Fibroblast of lung (primary cell): ENCODE measurements around the gene SPATA4. TPM values are rescaled to one million over a fixed set of nuclear protein-coding genes. Genes with fewer than 3 reads are reported as not detected.

Experiments
- DNase-seq, 2 donors: peaks; one replicate each; pipeline versions ENCODE4 v3.0.0 to v3.0.0-alpha.2; 2010; ENCODE audit warnings: low read depth in 2 of 2
- H2AFZ ChIP-seq: 2 replicates; pipeline ENCODE4 v1.5.1; 2012; ENCODE audit warnings: low read length, control low read depth, inconsistent platforms
- H3K27ac ChIP-seq: 2 replicates; pipeline ENCODE4 v1.5.1; 2011; ENCODE audit warnings: low read length, control low read depth; ENCODE audit not compliant: insufficient read depth
- H3K27me3 ChIP-seq: 2 replicates; pipeline ENCODE4 v1.5.1; 2011; ENCODE audit warnings: mild to moderate bottlenecking, low read length; ENCODE audit not compliant: control insufficient read depth, insufficient read depth
- H3K36me3 ChIP-seq: 2 replicates; pipeline ENCODE4 v1.5.1; 2011; ENCODE audit warnings: low read length; ENCODE audit not compliant: control insufficient read depth, insufficient read depth
- H3K4me1 ChIP-seq: 2 replicates; pipeline ENCODE4 v1.5.1; 2011; ENCODE audit warnings: low read length; ENCODE audit not compliant: control insufficient read depth, insufficient read depth; ENCODE audit errors: extremely low read depth
- H3K4me2 ChIP-seq: 2 replicates; pipeline ENCODE4 v1.5.1; 2011; ENCODE audit warnings: low read length, control low read depth; ENCODE audit not compliant: insufficient read depth; ENCODE audit errors: extremely low read depth
- H3K4me3 ChIP-seq, 4 experiments: fragments of 200-600 bp in 1 of 4; sonication (generic) in 1 of 4; replicated peaks in 1 of 4; 2 replicates each; pipeline ENCODE4 v1.5.1; 2011 to 2016; ENCODE audit warnings: low read length in 4 of 4, low read depth in 3 of 4, mild to moderate bottlenecking in 3 of 4, control low read depth in 2 of 4, inconsistent platforms in 1 of 4, mixed read lengths in 1 of 4; ENCODE audit not compliant: insufficient read depth in 1 of 4; ENCODE audit errors: control extremely low read depth in 1 of 4
- H3K79me2 ChIP-seq: 2 replicates; pipeline ENCODE4 v1.5.1; 2012; ENCODE audit warnings: mild to moderate bottlenecking, low read length, inconsistent platforms; ENCODE audit not compliant: control insufficient read depth, insufficient read depth
- H3K9ac ChIP-seq: 2 replicates; pipeline ENCODE4 v1.5.1; 2011; ENCODE audit warnings: mild to moderate bottlenecking, low read length, control low read depth; ENCODE audit not compliant: insufficient read depth
- H3K9me3 ChIP-seq: 2 replicates; pipeline ENCODE4 v1.5.1; 2012; ENCODE audit warnings: low read depth, low read length; ENCODE audit not compliant: control insufficient read depth, insufficient read depth
- H4K20me1 ChIP-seq: 2 replicates; pipeline ENCODE4 v1.5.1; 2011; ENCODE audit warnings: low read length; ENCODE audit not compliant: control insufficient read depth, insufficient read depth; ENCODE audit errors: extremely low read depth
- EZH2 ChIP-seq: IDR thresholded peaks from 2 replicates; pipeline ENCODE4 v1.5.1; 2012; ENCODE audit warnings: low read length, control low read depth, mild to moderate bottlenecking; ENCODE audit errors: missing control alignments
- polyA plus RNA-seq, 2 donors: library from polyadenylated mRNA; depleted of rRNA in 1 of 2; stranded (reverse) in 1 of 2; unstranded in 1 of 2; fragments of >200 nt; gene quantifications; 2 replicates each; pipeline ENCODE4 v1.2.1, GENCODE V29; 2011 to 2012; ENCODE audit warnings: missing spikeins in 1 of 2
- total RNA-seq: library from RNA; depleted of rRNA; stranded (reverse); fragments of >200 nt; gene quantifications from 2 replicates; pipeline ENCODE4 v1.2.1, GENCODE V29; 2014
- TF ChIP-seq, protein P1 (sequence below), 2 donors: IDR thresholded peaks in 1 of 2; conservative IDR thresholded peaks in 1 of 2; 1 replicate in 1 of 2; 2 replicates in 1 of 2; pipeline ENCODE4 v1.5.1; 2011 to 2012; ENCODE audit warnings: low read length in 2 of 2, control low read depth in 1 of 2, inconsistent platforms in 1 of 2, low read depth in 1 of 2, mild to moderate bottlenecking in 1 of 2

Gene SPATA4
- total and polyA plus RNA-seq, 2 donors (not counting 1 experiment from before 2014, with no cell fraction given): 0.09 to 0.66 TPM

DNA sequence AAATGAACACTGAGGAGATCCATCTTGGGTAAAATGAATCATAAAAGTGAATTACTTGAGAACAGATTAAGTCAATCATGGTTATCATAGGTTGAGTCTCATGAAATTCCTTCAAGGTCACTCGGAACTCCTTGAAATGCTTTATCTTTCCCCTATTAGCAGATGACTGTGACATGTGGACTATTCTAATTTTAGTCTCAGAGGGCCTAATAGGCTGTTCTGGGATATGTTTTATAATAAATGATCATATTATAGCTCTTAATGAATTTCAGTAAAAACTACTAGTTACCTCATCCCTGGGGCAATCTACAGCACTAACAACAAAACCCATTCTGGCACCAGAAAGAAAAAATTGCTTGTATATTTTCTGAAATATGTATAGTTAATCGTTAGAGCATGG lies 44.7 kb downstream of the SPATA4 start:
- no peaks in the 10 kb centered on the region for H3K79me2 ChIP-seq
- H4K20me1 ChIP-seq: no peaks in the 10 kb centered on the region
- TF ChIP-seq EZH2: no peak
- TF ChIP-seq, protein P1, sequence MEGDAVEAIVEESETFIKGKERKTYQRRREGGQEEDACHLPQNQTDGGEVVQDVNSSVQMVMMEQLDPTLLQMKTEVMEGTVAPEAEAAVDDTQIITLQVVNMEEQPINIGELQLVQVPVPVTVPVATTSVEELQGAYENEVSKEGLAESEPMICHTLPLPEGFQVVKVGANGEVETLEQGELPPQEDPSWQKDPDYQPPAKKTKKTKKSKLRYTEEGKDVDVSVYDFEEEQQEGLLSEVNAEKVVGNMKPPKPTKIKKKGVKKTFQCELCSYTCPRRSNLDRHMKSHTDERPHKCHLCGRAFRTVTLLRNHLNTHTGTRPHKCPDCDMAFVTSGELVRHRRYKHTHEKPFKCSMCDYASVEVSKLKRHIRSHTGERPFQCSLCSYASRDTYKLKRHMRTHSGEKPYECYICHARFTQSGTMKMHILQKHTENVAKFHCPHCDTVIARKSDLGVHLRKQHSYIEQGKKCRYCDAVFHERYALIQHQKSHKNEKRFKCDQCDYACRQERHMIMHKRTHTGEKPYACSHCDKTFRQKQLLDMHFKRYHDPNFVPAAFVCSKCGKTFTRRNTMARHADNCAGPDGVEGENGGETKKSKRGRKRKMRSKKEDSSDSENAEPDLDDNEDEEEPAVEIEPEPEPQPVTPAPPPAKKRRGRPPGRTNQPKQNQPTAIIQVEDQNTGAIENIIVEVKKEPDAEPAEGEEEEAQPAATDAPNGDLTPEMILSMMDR (conservative IDR thresholded peaks at IDR 0.05 in 1 of 2, IDR thresholded peaks at IDR 0.05 in 1 of 2; ENCODE audit: low read depth in 1 of 2, low read length in 2 of 2): no peak
- DNase-seq: no peak
- H3K27ac ChIP-seq: no peak overlapping the region
- no peak overlapping the region for H3K4me2 ChIP-seq
- H3K9ac ChIP-seq: no peak overlapping the region
- no peaks in the 10 kb centered on the region for H3K4me1 ChIP-seq
- H3K27me3 ChIP-seq: no peaks in the 10 kb centered on the region
- no peak overlapping the region for H3K4me3 ChIP-seq
- no peaks in the 10 kb centered on the region for H3K9me3 ChIP-seq
- H2AFZ ChIP-seq: no peak overlapping the region
- H3K36me3 ChIP-seq: no peaks in the 10 kb centered on the region

DNA sequence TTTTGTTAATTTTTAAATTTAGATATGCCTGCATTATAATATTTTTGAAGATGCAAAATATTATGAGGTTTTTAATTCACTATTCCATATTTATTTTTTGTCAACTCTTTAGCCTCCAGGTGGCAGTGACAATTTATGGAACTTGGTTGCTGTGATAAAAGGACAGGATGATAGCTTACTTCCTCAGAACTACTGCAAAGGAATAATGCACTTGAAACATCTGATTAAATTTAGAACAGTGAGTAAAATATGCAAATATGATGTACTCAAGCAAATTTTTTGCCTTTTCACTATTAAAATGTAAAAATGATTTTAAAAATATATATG lies 45.1 kb downstream of the SPATA4 start:
- peak; percentile 31 to 72 for DNase-seq
- H3K4me2 ChIP-seq: no peak overlapping the region

DNA sequence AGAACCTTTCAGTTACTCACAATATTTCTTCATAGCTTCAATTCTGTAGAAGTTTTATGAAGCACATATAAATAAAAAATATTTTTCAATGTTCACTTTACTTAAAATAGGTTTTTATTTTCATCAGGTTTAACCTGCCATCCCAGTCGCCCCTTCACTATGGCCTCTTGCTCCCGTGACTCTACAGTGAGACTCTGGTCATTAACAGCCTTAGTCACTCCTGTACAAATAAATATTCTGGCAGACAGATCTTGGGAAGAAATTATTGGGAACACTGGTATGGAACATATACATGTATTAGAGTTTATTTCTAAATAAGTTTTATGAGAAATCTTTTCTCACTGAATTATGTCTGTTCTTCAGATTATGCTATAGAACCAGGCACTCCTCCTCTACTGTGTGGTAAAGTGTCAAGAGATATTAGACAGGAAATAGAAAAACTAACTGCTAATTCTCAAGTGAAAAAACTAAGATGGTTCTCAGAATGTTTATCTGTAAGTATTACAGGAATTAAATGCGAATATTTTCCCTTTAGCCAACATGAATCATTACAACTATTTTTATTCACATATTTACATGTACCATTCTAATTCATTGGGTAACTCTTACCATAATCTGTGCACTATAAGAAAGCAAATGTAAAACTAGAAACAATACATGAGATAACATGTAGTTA lies 45.6 kb downstream of the SPATA4 start:
- TF ChIP-seq EZH2: no peak
- TF ChIP-seq, protein P1 (conservative IDR thresholded peaks at IDR 0.05 in 1 of 2, IDR thresholded peaks at IDR 0.05 in 1 of 2; ENCODE audit: low read depth in 1 of 2, low read length in 2 of 2): no peak
- Histone ChIP-seq H3K4me1 (no peaks in the 10 kb centered on the region), H3K4me3 (no peak overlapping the region), H3K9me3 (no peaks in the 10 kb centered on the region), H2AFZ (no peak overlapping the region), H3K27ac (no peak overlapping the region), H3K79me2 (no peaks in the 10 kb centered on the region), H3K4me2 (no peak overlapping the region), H4K20me1 (no peaks in the 10 kb centered on the region), H3K9ac (no peak overlapping the region), H3K36me3 (no peaks in the 10 kb centered on the region), H3K27me3 (no peaks in the 10 kb centered on the region)
- DNase-seq: peak; percentile 12 to 53

More for the DNA sequence above, 45.1 kb downstream of the SPATA4 start:
- H4K20me1 ChIP-seq: no peaks in the 10 kb centered on the region
- no peak overlapping the region for H3K9ac ChIP-seq
- no peaks in the 10 kb centered on the region for H3K9me3 ChIP-seq
- H3K79me2 ChIP-seq: no peaks in the 10 kb centered on the region
- H3K27me3 ChIP-seq: no peaks in the 10 kb centered on the region
- H3K36me3 ChIP-seq: no peaks in the 10 kb centered on the region
- no peak overlapping the region for H3K27ac ChIP-seq
- H2AFZ ChIP-seq: no peak overlapping the region
- H3K4me3 ChIP-seq: no peak overlapping the region
- TF ChIP-seq, protein P1 (conservative IDR thresholded peaks at IDR 0.05 in 1 of 2, IDR thresholded peaks at IDR 0.05 in 1 of 2; ENCODE audit: low read depth in 1 of 2, low read length in 2 of 2): peak; percentile 14 to 35
- no peak for TF ChIP-seq EZH2
- H3K4me1 ChIP-seq: no peaks in the 10 kb centered on the region
